K562 (cell line): Measurements from ENCODE around the gene ZNF343. TPM values are rescaled to one million over a fixed set of nuclear protein-coding genes. Genes with fewer than 3 reads are reported as not detected.
A peak's percentile ranks its signal among the peaks of the same experiment; 100 is the strongest.
"Not testable (repeated sequence)": the region's sequence is repeated elsewhere in the genome, so short reads cannot be mapped to it uniquely, and the experiment has no call there.

ENCODE experiments used
- ATAC-seq: fragments of 200-7000 bp; cut with Tn5 transposase; 3 replicates; pipeline ENCODE4 v1.9.1; 2020; ENCODE audit warnings: moderate library complexity
- BruUV-seq: library from RNA; stranded (reverse); fragments of 400-500 nt; replicated peaks from 2 replicates; lab custom pipeline; 2021; lab: Mats Ljungman, UMichigan
- CTCF ChIA-PET: fragments of 300-600 bp; formaldehyde crosslinking; extraction: SDS; loops from one replicate; lab custom pipeline; 2021; ENCODE audit warnings: low intra/inter-chr PET ratio; lab: Yijun Ruan, JAX
- POLR2A ChIA-PET: fragments of 300-600, 350-650 bp; sonication (Branson Sonifier 250); formaldehyde crosslinking; extraction: SDS; loops from one replicate; lab custom pipeline; 2021; ENCODE audit warnings: antibody characterized with exemption, inconsistent platforms; lab: Yijun Ruan, JAX
- DNase-seq, 4 experiments: peaks; one replicate each; pipeline versions ENCODE4 v3.0.0 to v3.0.0-alpha.2; 2011 to 2018; ENCODE audit warnings: low spot score in 3 of 4, mixed read lengths in 3 of 4; ENCODE audit errors: extremely low read depth in 1 of 4
- FAIRE-seq: peaks from 2 replicates; lab custom pipeline; 2011; peaks lifted over from hg19 to GRCh38; lab: Jason Lieb, UNC
- H2AFZ ChIP-seq: 2 replicates; pipeline ENCODE4 v1.6.0; 2011; ENCODE audit warnings: low read depth, low read length, control low read depth, inconsistent platforms
- H3K27ac ChIP-seq: fragments of 200-600 bp; 3 replicates; pipeline ENCODE4 v1.8.0; 2011; ENCODE audit warnings: low read depth, mild to moderate bottlenecking, control low read depth, inconsistent platforms, low read length, moderate library complexity, mixed read lengths; ENCODE audit errors: extremely low read depth
- H3K27me3 ChIP-seq, 2 experiments: fragments of 300-600 bp in 1 of 2; 2 replicates in 1 of 2; 3 replicates in 1 of 2; pipeline versions ENCODE4 v1.6.0 to v1.8.0; 2011; ENCODE audit warnings: inconsistent platforms in 2 of 2, low read length in 2 of 2, mild to moderate bottlenecking in 1 of 2, mixed read lengths in 1 of 2, moderate library complexity in 1 of 2; ENCODE audit not compliant: control insufficient read depth in 2 of 2, insufficient read depth in 2 of 2
- H3K36me3 ChIP-seq: fragments of 300-600 bp; 3 replicates; pipeline ENCODE4 v1.8.0; 2011; ENCODE audit warnings: mild to moderate bottlenecking, low read length, inconsistent platforms; ENCODE audit not compliant: control insufficient read depth, insufficient read depth
- H3K4me1 ChIP-seq, 2 experiments: fragments of 200-600 bp in 1 of 2; replicated peaks in 1 of 2; 2 replicates in 1 of 2; 3 replicates in 1 of 2; pipeline versions ENCODE4 v1.5.1 to v1.8.0; 2011; ENCODE audit warnings: inconsistent platforms in 2 of 2, low read length in 2 of 2, mild to moderate bottlenecking in 1 of 2, mixed read lengths in 1 of 2, moderate library complexity in 1 of 2; ENCODE audit not compliant: control insufficient read depth in 2 of 2, insufficient read depth in 2 of 2
- H3K4me2 ChIP-seq: 2 replicates; pipeline ENCODE4 v1.6.1; 2011; ENCODE audit warnings: low read length, control low read depth, inconsistent platforms, mixed read lengths; ENCODE audit not compliant: insufficient read depth
- H3K4me3 ChIP-seq: fragments of 200-600 bp; sonication (generic), shearing (Covaris generic); 2 replicates; pipeline ENCODE4 v1.5.1; 2016; ENCODE audit warnings: control low read depth, inconsistent platforms
- H3K79me2 ChIP-seq: fragments of 200-600 bp; 3 replicates; pipeline ENCODE4 v1.8.0; 2011; ENCODE audit warnings: low read length, inconsistent platforms; ENCODE audit not compliant: control insufficient read depth, insufficient read depth
- H3K9ac ChIP-seq, 2 experiments: 2 replicates each; pipeline versions ENCODE4 v1.6.0 to v1.6.1; 2011; ENCODE audit warnings: low read depth in 2 of 2, low read length in 2 of 2, control low read depth in 1 of 2, inconsistent platforms in 1 of 2, mild to moderate bottlenecking in 1 of 2, mixed read lengths in 1 of 2; ENCODE audit not compliant: insufficient read depth in 1 of 2
- H3K9me1 ChIP-seq: one replicate; pipeline ENCODE4 v1.6.0; 2011; ENCODE audit warnings: inconsistent platforms, mild to moderate bottlenecking, low read length, moderate library complexity; ENCODE audit not compliant: control insufficient read depth, insufficient read depth
- H3K9me3 ChIP-seq: replicated peaks from 2 replicates; pipeline ENCODE4 v1.5.1; 2011; ENCODE audit warnings: low read depth, low read length, inconsistent platforms; ENCODE audit not compliant: control insufficient read depth, insufficient read depth
- H4K20me1 ChIP-seq: replicated peaks from 2 replicates; pipeline ENCODE4 v1.6.1; 2011; ENCODE audit warnings: low read length, inconsistent platforms, mixed read lengths; ENCODE audit not compliant: control insufficient read depth, insufficient read depth
- ID3 ChIP-seq, 2 experiments: fragments of 250-450 bp in 1 of 2; fragments of 450-650 bp in 1 of 2; sonication (Bioruptor Pico) in 1 of 2; IDR thresholded peaks; 2 replicates each; pipeline versions ENCODE4 v1.6.1 to v1.8.0; 2016 to 2021; ENCODE audit warnings: mild to moderate bottlenecking in 2 of 2, moderate library complexity in 2 of 2, missing compliant biosample characterization in 1 of 2, missing genetic modification characterization in 1 of 2
- ZKSCAN8 ChIP-seq: fragments of 200-800 bp; sonication (Bioruptor generic); IDR thresholded peaks from 2 replicates; pipeline ENCODE4 v1.6.1; 2016; ENCODE audit warnings: missing genetic modification characterization, missing compliant biosample characterization
- WGBS: fragments of 100-300 bp; shearing (Covaris generic); methylation state at CpG from one replicate; pipeline ENCODE4 v1.1.6; 2016; ENCODE audit warnings: low coverage, mixed read lengths; ENCODE audit not compliant: insufficient coverage; ENCODE audit errors: missing lambda C conversion rate; 5-methylcytosine and 5-hydroxymethylcytosine counted together
- in situ Hi-C: fragments of 300-500 bp; cut with MboI; formaldehyde crosslinking; loops from 4 replicates; pipeline ENCODE4 v1.15.0; 2018; ENCODE audit warnings: inconsistent platforms, mixed read lengths
- intact Hi-C: fragments of 100-400 bp; cut with micrococcal nuclease; formaldehyde crosslinking; loops from 2 replicates; pipeline ENCODE4 v1.14.2; 2022
- polyA plus RNA-seq, 8 experiments: library from polyadenylated mRNA; depleted of rRNA in 4 of 8; stranded (reverse) in 5 of 8; unstranded in 3 of 8; fragments of >200 nt; fragmentation: Nextera tagmentation in 2 of 8; fragmentation: Illumina TruSeq in 1 of 8; extraction: Ambion mirVana in 2 of 8; extraction: Trizol in 1 of 8; gene quantifications; 2 replicates each; pipeline versions ENCODE4 v1.2.1 to v1.2.3, GENCODE V29; 2011 to 2014; ENCODE audit warnings: inconsistent platforms in 1 of 8, missing spikeins in 1 of 8
- total RNA-seq, 7 experiments: library from RNA; depleted of rRNA in 6 of 7; stranded (reverse); fragments of >200 nt in 6 of 7; fragmentation: Illumina TruSeq in 2 of 7; extraction: Trizol in 2 of 7; gene quantifications; 2 replicates each; pipeline versions ENCODE4 v1.2.1 to v1.2.3, GENCODE V29; 2011 to 2021; ENCODE audit warnings: low replicate concordance in 1 of 7
- TF ChIP-seq, protein P1 (sequence below), 2 experiments: fragments of 200-800 bp in 1 of 2; sonication (Bioruptor generic) in 1 of 2; sonication (generic) in 1 of 2; formaldehyde crosslinking in 1 of 2; IDR thresholded peaks in 1 of 2; conservative IDR thresholded peaks in 1 of 2; 2 replicates each; pipeline versions ENCODE4 v1.5.0 to v1.6.1; 2016 to 2020; ENCODE audit warnings: missing compliant biosample characterization in 1 of 2, missing genetic modification characterization in 1 of 2, missing genetic modification reagents in 1 of 2
- TF ChIP-seq, protein P2 (sequence below): fragments of 200-800 bp; sonication (Bioruptor generic); IDR thresholded peaks from 2 replicates; pipeline ENCODE4 v1.6.1; 2017; ENCODE audit warnings: missing genetic modification characterization, missing compliant biosample characterization

The ZNF343 gene
- total and polyA plus RNA-seq, 9 of the 15 experiments (the other 6 are each of a cell fraction or from before 2014, with no cell fraction given) = 1.4 to 9.8 (median 6.4) TPM

DNA sequence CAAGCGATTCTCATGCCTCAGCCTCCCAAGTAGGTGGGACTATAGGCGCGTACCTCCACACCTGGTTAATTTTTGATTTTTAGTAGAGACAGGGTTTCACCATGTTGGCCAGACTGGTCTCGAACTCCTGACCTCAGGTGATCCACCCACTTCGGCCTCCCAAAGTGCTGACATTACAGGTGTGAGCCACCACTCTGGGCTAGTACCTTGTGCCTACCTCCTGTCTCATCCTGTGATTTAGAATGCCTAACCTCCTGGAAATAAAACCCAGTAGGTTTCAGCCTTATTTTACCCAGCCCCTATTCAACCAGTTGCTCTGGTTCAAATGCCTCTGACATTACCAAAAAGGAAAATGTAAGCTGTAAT lies 17.5 kb upstream of the ZNF343 start:
- H4K20me1 ChIP-seq; in situ Hi-C loops; H3K27me3 ChIP-seq; H3K4me2 ChIP-seq; ATAC-seq; H3K4me3 ChIP-seq; DNase-seq; H3K36me3 ChIP-seq; FAIRE-seq; H3K9me1 ChIP-seq; H3K9me3 ChIP-seq; H2AFZ ChIP-seq; TF ChIP-seq ID3 (CRISPR knock-in tag; IDR thresholded peaks at IDR 0.05): not testable (repeated sequence)
- BruUV-seq = TSS peak; percentile 38
- ChIA-PET POLR2A (interaction anchor here (1.7 kb wide), 1 partner anchor 56 kb away, joined by 4 read pairs; the partner anchor contains the start of gene SNRPB), CTCF (interaction anchor here (0.7 kb wide), 1 partner anchor 138 kb away, joined by 3 read pairs; the partner anchor contains the start of gene IDH3B)
- 95% methylated on average over 5 of the region's 5 CpGs for WGBS
- Histone ChIP-seq H3K79me2 (peaks cover 10% of the 10 kb centered on the region; the same call in 1 of the 3 replicates), H3K27ac (peak overlapping the region; percentile 94), H3K4me1 (peaks cover 13 to 16% of the 10 kb centered on the region in 2 experiments; a peak in 4 of 5 replicates), H3K9ac (peak overlapping the region in 1 of 2 experiments; percentile 97; a peak in 2 of 4 replicates)
- 0 out of 2 replicates have a peak, but pooled peaks have one; percentile 6 for TF ChIP-seq ZKSCAN8 (CRISPR knock-in tag)
- TF ChIP-seq, protein P1, sequence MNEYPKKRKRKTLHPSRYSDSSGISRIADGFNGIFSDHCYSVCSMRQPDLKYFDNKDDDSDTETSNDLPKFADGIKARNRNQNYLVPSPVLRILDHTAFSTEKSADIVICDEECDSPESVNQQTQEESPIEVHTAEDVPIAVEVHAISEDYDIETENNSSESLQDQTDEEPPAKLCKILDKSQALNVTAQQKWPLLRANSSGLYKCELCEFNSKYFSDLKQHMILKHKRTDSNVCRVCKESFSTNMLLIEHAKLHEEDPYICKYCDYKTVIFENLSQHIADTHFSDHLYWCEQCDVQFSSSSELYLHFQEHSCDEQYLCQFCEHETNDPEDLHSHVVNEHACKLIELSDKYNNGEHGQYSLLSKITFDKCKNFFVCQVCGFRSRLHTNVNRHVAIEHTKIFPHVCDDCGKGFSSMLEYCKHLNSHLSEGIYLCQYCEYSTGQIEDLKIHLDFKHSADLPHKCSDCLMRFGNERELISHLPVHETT (CRISPR knock-in tag; conservative IDR thresholded peaks at IDR 0.05 in 1 of 2, IDR thresholded peaks at IDR 0.05 in 1 of 2) = peak in 1 of 2 experiments; percentile 20; a peak in 1 of 4 replicates
- TF ChIP-seq, protein P2, sequence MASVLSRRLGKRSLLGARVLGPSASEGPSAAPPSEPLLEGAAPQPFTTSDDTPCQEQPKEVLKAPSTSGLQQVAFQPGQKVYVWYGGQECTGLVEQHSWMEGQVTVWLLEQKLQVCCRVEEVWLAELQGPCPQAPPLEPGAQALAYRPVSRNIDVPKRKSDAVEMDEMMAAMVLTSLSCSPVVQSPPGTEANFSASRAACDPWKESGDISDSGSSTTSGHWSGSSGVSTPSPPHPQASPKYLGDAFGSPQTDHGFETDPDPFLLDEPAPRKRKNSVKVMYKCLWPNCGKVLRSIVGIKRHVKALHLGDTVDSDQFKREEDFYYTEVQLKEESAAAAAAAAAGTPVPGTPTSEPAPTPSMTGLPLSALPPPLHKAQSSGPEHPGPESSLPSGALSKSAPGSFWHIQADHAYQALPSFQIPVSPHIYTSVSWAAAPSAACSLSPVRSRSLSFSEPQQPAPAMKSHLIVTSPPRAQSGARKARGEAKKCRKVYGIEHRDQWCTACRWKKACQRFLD (CRISPR knock-in tag) = peak; percentile 11; the same call in 1 of the 2 replicates
- 0 out of 2 replicates have a peak, but pooled peaks have one; percentile 21 for TF ChIP-seq ID3 (tag; IDR thresholded peaks at IDR 0.05)
- intact Hi-C loops = loop anchor here (5.0 kb wide), 1 partner anchor 126 kb away; the partner anchor contains the start of gene NOP56
